ENCODE data around the gene COPB1. TPM values are rescaled to one million over a fixed set of nuclear protein-coding genes. Genes with fewer than 3 reads are reported as not detected.

Gene COPB1
- total and polyA plus RNA-seq, 2 of the 13 experiments (the other 11 are each of a cell fraction or from before 2014, with no cell fraction given): 114 to 195 TPM

DNA sequence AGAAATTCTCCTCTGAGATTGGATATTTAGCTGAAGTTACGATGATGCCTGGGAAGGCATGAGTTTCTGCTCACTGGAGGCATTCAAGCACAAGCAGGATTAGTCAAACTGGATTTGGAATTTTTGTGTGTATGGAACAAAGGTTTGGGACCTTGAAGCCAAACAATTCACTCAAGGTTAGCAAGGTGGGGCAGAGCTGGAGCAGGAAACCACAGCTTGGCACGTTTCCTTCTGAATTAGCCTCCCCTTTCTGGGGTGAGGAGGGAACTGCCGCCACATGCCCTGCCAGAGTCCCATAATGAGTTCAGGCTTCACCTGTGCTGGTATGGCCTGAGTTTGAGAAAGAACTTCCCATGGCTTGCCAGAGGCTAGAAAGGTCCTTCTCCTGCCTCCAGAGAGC is 89.7 kb downstream of the COPB1 start (continued):
- TF ChIP-seq, protein P1, sequence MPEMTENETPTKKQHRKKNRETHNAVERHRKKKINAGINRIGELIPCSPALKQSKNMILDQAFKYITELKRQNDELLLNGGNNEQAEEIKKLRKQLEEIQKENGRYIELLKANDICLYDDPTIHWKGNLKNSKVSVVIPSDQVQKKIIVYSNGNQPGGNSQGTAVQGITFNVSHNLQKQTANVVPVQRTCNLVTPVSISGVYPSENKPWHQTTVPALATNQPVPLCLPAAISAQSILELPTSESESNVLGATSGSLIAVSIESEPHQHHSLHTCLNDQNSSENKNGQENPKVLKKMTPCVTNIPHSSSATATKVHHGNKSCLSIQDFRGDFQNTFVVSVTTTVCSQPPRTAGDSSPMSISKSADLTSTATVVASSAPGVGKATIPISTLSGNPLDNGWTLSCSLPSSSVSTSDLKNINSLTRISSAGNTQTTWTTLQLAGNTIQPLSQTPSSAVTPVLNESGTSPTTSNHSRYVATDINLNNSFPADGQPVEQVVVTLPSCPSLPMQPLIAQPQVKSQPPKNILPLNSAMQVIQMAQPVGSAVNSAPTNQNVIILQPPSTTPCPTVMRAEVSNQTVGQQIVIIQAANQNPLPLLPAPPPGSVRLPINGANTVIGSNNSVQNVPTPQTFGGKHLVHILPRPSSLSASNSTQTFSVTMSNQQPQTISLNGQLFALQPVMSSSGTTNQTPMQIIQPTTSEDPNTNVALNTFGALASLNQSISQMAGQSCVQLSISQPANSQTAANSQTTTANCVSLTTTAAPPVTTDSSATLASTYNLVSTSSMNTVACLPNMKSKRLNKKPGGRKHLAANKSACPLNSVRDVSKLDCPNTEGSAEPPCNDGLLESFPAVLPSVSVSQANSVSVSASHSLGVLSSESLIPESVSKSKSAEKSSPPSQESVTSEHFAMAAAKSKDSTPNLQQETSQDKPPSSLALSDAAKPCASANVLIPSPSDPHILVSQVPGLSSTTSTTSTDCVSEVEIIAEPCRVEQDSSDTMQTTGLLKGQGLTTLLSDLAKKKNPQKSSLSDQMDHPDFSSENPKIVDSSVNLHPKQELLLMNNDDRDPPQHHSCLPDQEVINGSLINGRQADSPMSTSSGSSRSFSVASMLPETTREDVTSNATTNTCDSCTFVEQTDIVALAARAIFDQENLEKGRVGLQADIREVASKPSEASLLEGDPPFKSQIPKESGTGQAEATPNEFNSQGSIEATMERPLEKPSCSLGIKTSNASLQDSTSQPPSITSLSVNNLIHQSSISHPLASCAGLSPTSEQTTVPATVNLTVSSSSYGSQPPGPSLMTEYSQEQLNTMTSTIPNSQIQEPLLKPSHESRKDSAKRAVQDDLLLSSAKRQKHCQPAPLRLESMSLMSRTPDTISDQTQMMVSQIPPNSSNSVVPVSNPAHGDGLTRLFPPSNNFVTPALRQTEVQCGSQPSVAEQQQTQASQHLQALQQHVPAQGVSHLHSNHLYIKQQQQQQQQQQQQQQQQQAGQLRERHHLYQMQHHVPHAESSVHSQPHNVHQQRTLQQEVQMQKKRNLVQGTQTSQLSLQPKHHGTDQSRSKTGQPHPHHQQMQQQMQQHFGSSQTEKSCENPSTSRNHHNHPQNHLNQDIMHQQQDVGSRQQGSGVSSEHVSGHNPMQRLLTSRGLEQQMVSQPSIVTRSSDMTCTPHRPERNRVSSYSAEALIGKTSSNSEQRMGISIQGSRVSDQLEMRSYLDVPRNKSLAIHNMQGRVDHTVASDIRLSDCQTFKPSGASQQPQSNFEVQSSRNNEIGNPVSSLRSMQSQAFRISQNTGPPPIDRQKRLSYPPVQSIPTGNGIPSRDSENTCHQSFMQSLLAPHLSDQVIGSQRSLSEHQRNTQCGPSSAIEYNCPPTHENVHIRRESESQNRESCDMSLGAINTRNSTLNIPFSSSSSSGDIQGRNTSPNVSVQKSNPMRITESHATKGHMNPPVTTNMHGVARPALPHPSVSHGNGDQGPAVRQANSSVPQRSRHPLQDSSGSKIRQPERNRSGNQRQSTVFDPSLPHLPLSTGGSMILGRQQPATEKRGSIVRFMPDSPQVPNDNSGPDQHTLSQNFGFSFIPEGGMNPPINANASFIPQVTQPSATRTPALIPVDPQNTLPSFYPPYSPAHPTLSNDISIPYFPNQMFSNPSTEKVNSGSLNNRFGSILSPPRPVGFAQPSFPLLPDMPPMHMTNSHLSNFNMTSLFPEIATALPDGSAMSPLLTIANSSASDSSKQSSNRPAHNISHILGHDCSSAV (CRISPR knock-in tag; IDR thresholded peaks at IDR 0.05; ENCODE audit: borderline replicate concordance): no peak
- TF ChIP-seq ARID2 (CRISPR knock-in tag; IDR thresholded peaks at IDR 0.05; ENCODE audit: borderline replicate concordance) (no peak), ADNP (CRISPR knock-in tag; IDR thresholded peaks at IDR 0.05) (no peak)

DNA sequence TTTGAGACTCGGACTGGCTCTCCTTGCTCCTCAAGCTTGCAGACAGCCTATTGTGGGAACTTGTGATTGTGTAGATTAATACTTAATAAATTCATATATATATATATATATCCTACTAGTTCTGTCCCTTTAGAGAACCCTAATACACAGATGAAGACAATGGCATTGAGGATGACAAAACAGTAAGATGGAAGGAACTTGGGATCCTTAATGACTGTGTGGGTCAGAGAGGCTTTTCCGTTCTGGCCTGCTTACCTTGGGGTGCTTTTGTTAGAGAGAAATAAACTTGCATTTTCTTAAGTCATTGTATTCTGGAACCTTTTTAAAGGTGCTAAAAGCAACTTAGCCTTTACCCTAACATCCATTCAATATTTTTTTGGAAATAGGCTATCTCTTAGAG is 91.0 kb downstream of the COPB1 start:
- CTCF ChIA-PET (ENCODE audit: low intra/inter-chr PET ratio, low total read pairs): no interaction called here
- TF ChIP-seq SRSF4 (IDR thresholded peaks at IDR 0.05; ENCODE audit: low read depth, low read length, poor library complexity, severe bottlenecking) (no peak), NFE2 (CRISPR knock-in tag; IDR thresholded peaks at IDR 0.05) (no peak)
- TF ChIP-seq, protein P2, sequence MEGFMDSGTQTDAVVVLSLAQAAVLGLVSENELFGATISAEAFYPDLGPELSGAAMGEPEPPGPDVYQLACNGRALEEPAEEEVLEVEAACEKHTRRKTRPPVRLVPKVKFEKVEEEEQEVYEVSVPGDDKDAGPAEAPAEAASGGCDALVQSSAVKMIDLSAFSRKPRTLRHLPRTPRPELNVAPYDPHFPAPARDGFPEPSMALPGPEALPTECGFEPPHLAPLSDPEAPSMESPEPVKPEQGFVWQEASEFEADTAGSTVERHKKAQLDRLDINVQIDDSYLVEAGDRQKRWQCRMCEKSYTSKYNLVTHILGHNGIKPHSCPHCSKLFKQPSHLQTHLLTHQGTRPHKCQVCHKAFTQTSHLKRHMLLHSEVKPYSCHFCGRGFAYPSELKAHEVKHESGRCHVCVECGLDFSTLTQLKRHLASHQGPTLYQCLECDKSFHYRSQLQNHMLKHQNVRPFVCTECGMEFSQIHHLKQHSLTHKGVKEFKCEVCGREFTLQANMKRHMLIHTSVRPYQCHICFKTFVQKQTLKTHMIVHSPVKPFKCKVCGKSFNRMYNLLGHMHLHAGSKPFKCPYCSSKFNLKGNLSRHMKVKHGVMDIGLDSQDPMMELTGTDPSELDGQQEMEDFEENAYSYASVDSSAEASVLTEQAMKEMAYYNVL (CRISPR knock-in tag; IDR thresholded peaks at IDR 0.05; ENCODE audit: borderline replicate concordance): no peak
- TF ChIP-seq, protein P3, sequence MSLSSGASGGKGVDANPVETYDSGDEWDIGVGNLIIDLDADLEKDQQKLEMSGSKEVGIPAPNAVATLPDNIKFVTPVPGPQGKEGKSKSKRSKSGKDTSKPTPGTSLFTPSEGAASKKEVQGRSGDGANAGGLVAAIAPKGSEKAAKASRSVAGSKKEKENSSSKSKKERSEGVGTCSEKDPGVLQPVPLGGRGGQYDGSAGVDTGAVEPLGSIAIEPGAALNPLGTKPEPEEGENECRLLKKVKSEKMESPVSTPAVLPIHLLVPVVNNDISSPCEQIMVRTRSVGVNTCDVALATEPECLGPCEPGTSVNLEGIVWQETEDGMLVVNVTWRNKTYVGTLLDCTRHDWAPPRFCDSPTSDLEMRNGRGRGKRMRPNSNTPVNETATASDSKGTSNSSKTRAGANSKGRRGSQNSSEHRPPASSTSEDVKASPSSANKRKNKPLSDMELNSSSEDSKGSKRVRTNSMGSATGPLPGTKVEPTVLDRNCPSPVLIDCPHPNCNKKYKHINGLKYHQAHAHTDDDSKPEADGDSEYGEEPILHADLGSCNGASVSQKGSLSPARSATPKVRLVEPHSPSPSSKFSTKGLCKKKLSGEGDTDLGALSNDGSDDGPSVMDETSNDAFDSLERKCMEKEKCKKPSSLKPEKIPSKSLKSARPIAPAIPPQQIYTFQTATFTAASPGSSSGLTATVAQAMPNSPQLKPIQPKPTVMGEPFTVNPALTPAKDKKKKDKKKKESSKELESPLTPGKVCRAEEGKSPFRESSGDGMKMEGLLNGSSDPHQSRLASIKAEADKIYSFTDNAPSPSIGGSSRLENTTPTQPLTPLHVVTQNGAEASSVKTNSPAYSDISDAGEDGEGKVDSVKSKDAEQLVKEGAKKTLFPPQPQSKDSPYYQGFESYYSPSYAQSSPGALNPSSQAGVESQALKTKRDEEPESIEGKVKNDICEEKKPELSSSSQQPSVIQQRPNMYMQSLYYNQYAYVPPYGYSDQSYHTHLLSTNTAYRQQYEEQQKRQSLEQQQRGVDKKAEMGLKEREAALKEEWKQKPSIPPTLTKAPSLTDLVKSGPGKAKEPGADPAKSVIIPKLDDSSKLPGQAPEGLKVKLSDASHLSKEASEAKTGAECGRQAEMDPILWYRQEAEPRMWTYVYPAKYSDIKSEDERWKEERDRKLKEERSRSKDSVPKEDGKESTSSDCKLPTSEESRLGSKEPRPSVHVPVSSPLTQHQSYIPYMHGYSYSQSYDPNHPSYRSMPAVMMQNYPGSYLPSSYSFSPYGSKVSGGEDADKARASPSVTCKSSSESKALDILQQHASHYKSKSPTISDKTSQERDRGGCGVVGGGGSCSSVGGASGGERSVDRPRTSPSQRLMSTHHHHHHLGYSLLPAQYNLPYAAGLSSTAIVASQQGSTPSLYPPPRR (CRISPR knock-in tag; IDR thresholded peaks at IDR 0.05; ENCODE audit: borderline replicate concordance): no peak

More for the DNA sequence above, 91.0 kb downstream of the COPB1 start:
- no peak for ATAC-seq
- no peaks in the 10 kb centered on the region for H3K9me3 ChIP-seq (ENCODE audit: low read length)
- WGBS (ENCODE audit: low lambda C conversion rate): 31% methylated on average over 2 of the region's 2 CpGs
- intact Hi-C loops (cut with micrococcal nuclease; ENCODE audit: unreplicated experiment): no loop called here
- in situ Hi-C loops (cut with HindIII; ENCODE audit: extremely low pct_ligation_motif_present, low pct_unique_long_range_greater_than_20kb): no loop called here
- H3K4me3 ChIP-seq (replicated peaks in 1 of 3; ENCODE audit: insufficient read depth in 1 of 3, low read depth in 2 of 3, low read length in 3 of 3): no peak overlapping the region
- no TSS peak for BruUV-seq (replicated peaks)
- POLR2A ChIA-PET: no interaction called here
- no peak overlapping the region for H3K9ac ChIP-seq (ENCODE audit: insufficient read depth, low read depth, low read length)
- H3K79me2 ChIP-seq (ENCODE audit: insufficient read depth, low read length): no peaks in the 10 kb centered on the region
- H3K4me1 ChIP-seq (ENCODE audit: insufficient read depth, low read length): no peaks in the 10 kb centered on the region
- no peak for DNase-seq (ENCODE audit: low spot score)
- no peak overlapping the region for H3K4me2 ChIP-seq (ENCODE audit: low read depth, low read length)
- no peak overlapping the region for H3K27ac ChIP-seq (ENCODE audit: extremely low read length, insufficient read depth, low read length)
- H3K27me3 ChIP-seq (ENCODE audit: control insufficient read depth in 1 of 2, insufficient read depth in 2 of 2, low read length in 2 of 2): 0 out of 5 replicates have a peak, but pooled peaks cover 0 to 4% of the 10 kb centered on the region in 2 experiments
- H3K36me3 ChIP-seq (replicated peaks in 1 of 2; ENCODE audit: control insufficient read depth in 1 of 2, insufficient read depth in 2 of 2, low read length in 2 of 2): no peaks in the 10 kb centered on the region
- FAIRE-seq: no peak
- H4K20me1 ChIP-seq (ENCODE audit: insufficient read depth, low read length): no peaks in the 10 kb centered on the region
- H2AFZ ChIP-seq (ENCODE audit: low read length): no peak overlapping the region
